Esophagus mucosa (tissue), 1 donor: Measurements from ENCODE around the gene CDH13. TPM values are rescaled to one million over a fixed set of nuclear protein-coding genes. Genes with fewer than 3 reads are reported as not detected.

Source experiments
- ATAC-seq: fragments of 200-7000 bp; cut with Tn5 transposase; one replicate; pipeline ENCODE4 v1.9.1; 2020
- total RNA-seq: library from RNA; stranded (reverse); gene quantifications from one replicate; pipeline ENCODE4 v1.2.4, GENCODE V29; 2023
- donor health status: DM: yes; HTN: yes; CAD: no.

The CDH13 gene
- total RNA-seq, 1 donor from 2014 or later, result 8.4 TPM

- no peak for ATAC-seq
Measured at GRCh38 chr16:82628711-82629110, 1.9 kb downstream of the CDH13 start.

- ATAC-seq, result peak; percentile 38
Measured at GRCh38 chr16:82629441-82630027, 2.8 kb downstream of the CDH13 start.

GRCh38 chr16:82630219-82630618 is 3.5 kb downstream of the CDH13 start:
- no peak for ATAC-seq

GRCh38 chr16:82630688-82631087 is 3.9 kb downstream of the CDH13 start:
- no peak for ATAC-seq

GRCh38 chr16:82631701-82632685 is 5.2 kb downstream of the CDH13 start:
- ATAC-seq, result peak; percentile 53

- ATAC-seq, result peak; percentile 36
Measured at GRCh38 chr16:82633964-82634600, 7.3 kb downstream of the CDH13 start.

GRCh38 chr16:82634955-82635610 is 8.3 kb downstream of the CDH13 start:
- ATAC-seq, result no peak

- no peak for ATAC-seq
Measured at GRCh38 chr16:82636485-82636884, 9.7 kb downstream of the CDH13 start.

GRCh38 chr16:82636958-82637357 is 10.2 kb downstream of the CDH13 start:
- no peak for ATAC-seq

GRCh38 chr16:82638095-82638798 is 11.5 kb downstream of the CDH13 start:
- no peak for ATAC-seq

- ATAC-seq, result no peak
Measured at GRCh38 chr16:82639263-82639662, 12.5 kb downstream of the CDH13 start.

- no peak for ATAC-seq
Measured at GRCh38 chr16:82639666-82640336, 13.0 kb downstream of the CDH13 start.

- no peak for ATAC-seq
Measured at GRCh38 chr16:82641336-82641984, 14.7 kb downstream of the CDH13 start.

- no peak for ATAC-seq
Measured at GRCh38 chr16:82643136-82643535, 16.4 kb downstream of the CDH13 start.

GRCh38 chr16:82643936-82644630 is 17.3 kb downstream of the CDH13 start:
- no peak for ATAC-seq

- no peak for ATAC-seq
Measured at GRCh38 chr16:82646504-82646903, 19.7 kb downstream of the CDH13 start.

GRCh38 chr16:82649766-82650165 is 23.0 kb downstream of the CDH13 start:
- no peak for ATAC-seq

GRCh38 chr16:82650804-82651203 is 24.0 kb downstream of the CDH13 start:
- no peak for ATAC-seq

GRCh38 chr16:82651921-82652601 is 25.3 kb downstream of the CDH13 start:
- ATAC-seq, result no peak

- ATAC-seq, result no peak
Measured at GRCh38 chr16:82652826-82653225, 26.1 kb downstream of the CDH13 start.
